ENCODE measurements around the gene EN1. TPM values are rescaled to one million over a fixed set of nuclear protein-coding genes. Genes with fewer than 3 reads are reported as not detected.

The EN1 gene
- total RNA-seq, 1 experiment from 2014 or later: 0.26 TPM

DNA sequence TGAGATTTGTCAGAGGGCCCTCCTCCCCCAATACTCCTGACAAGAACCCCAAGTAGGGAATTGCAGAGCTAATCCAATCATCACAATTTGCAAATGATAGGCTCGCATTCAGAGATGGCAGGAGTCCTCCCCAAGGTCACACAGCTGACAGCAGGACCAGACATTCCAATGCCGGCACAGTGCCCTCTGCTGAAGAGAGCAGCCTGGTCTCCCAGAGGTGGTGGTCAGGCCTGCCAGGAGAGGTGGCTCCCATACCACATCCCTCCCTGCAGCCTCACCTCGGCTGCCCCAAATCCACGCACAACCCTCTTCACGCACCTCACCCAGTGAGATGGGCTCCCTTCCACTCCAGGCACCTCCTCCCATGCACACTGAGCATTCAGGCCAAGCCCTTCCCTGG lies 25.4 kb downstream of the EN1 start:
- Histone ChIP-seq H3K27me3 (ENCODE audit: control insufficient read depth, insufficient read depth, low read length) (peaks cover 19% of the 10 kb centered on the region), H3K27ac (ENCODE audit: low read length) (no peak overlapping the region), H3K4me3 (ENCODE audit: low read depth in 2 of 2, low read length in 2 of 2) (no peak overlapping the region), H3K36me3 (ENCODE audit: control insufficient read depth, insufficient read depth, low read length) (no peaks in the 10 kb centered on the region), H3K4me1 (ENCODE audit: control insufficient read depth, insufficient read depth, low read length) (no peaks in the 10 kb centered on the region), H3K9me3 (ENCODE audit: control insufficient read depth, insufficient read depth, low read depth, low read length) (no peaks in the 10 kb centered on the region)
- TF ChIP-seq REST (IDR thresholded peaks at IDR 0.05; ENCODE audit: insufficient read depth in 1 of 2, low read depth in 2 of 2, low read length in 1 of 2) (no peak), SIN3A (IDR thresholded peaks at IDR 0.05; ENCODE audit: borderline replicate concordance, insufficient read depth, low read depth, low read length) (no peak), CTCF (IDR thresholded peaks at IDR 0.05) (no peak), POLR2AphosphoS5 (IDR thresholded peaks at IDR 0.05; ENCODE audit: low read depth, low read length) (no peak), TCF7L2 (IDR thresholded peaks at IDR 0.05; ENCODE audit: low read depth, low read length) (no peak)
- intact Hi-C loops (cut with micrococcal nuclease; ENCODE audit: unreplicated experiment): no loop called here
- DNase-seq (ENCODE audit: low read depth, low spot score): no peak
- POLR2A ChIA-PET: interaction anchor here (0.6 kb wide), 1 partner anchor 1317 kb away, joined by 3 read pairs; no protein-coding TSS in a partner anchor
- BruUV-seq (replicated peaks): no TSS peak
- in situ Hi-C loops (cut with HindIII; ENCODE audit: low pct_unique_long_range_greater_than_20kb, low sequenced_read_pairs): no loop called here
- CTCF ChIA-PET: no interaction called here
- ATAC-seq: no peak

DNA sequence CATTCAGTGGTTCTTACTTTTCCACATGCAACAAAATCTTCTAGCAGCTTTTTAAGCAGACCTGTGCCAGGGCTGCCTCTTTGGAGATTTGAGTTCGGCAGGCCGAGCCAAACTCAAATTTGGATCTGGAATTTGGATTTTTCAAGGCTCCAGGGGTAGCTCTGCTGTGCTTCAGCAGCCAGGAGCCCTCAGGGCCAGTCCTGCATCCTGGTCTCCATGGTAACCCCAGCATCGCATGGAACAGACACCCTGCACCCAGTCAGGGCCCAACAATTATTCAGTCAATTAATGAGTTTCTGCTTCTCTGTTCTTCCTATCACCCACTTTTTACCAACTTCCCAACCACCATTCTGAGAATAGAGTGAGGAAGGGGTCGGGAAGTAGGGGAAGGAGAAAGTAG lies 30.0 kb downstream of the EN1 start:
- in situ Hi-C loops (cut with HindIII; ENCODE audit: low pct_unique_long_range_greater_than_20kb, low sequenced_read_pairs) (no loop called here), intact Hi-C loops (cut with micrococcal nuclease; ENCODE audit: unreplicated experiment) (no loop called here)
- CTCF ChIA-PET: no interaction called here
- DNase-seq (ENCODE audit: low read depth, low spot score) (no peak), ATAC-seq (no peak)
- Histone ChIP-seq H3K4me1 (ENCODE audit: control insufficient read depth, insufficient read depth, low read length) (no peaks in the 10 kb centered on the region), H3K4me3 (ENCODE audit: low read depth in 2 of 2, low read length in 2 of 2) (no peak overlapping the region), H3K9me3 (ENCODE audit: control insufficient read depth, insufficient read depth, low read depth, low read length) (no peaks in the 10 kb centered on the region), H3K27me3 (ENCODE audit: control insufficient read depth, insufficient read depth, low read length) (peaks cover 12% of the 10 kb centered on the region), H3K27ac (ENCODE audit: low read length) (no peak overlapping the region), H3K36me3 (ENCODE audit: control insufficient read depth, insufficient read depth, low read length) (no peaks in the 10 kb centered on the region)
- no TSS peak for BruUV-seq (replicated peaks)
- TF ChIP-seq TCF7L2 (IDR thresholded peaks at IDR 0.05; ENCODE audit: low read depth, low read length): no peak
- no peak for TF ChIP-seq SIN3A (IDR thresholded peaks at IDR 0.05; ENCODE audit: borderline replicate concordance, insufficient read depth, low read depth, low read length)
- no peak for TF ChIP-seq CTCF (IDR thresholded peaks at IDR 0.05)
- TF ChIP-seq REST (IDR thresholded peaks at IDR 0.05; ENCODE audit: insufficient read depth in 1 of 2, low read depth in 2 of 2, low read length in 1 of 2): no peak
- no peak for TF ChIP-seq POLR2AphosphoS5 (IDR thresholded peaks at IDR 0.05; ENCODE audit: low read depth, low read length)
- POLR2A ChIA-PET: no interaction called here

All from Panc1 (cell line).